CD4-positive, alpha-beta memory T cell (primary cell): ENCODE results near the gene RINL. TPM values are rescaled to one million over a fixed set of nuclear protein-coding genes. Genes with fewer than 3 reads are reported as not detected.
A peak's percentile ranks its signal among the peaks of the same experiment; 100 is the strongest.
"Not testable (repeated sequence)": the region's sequence is repeated elsewhere in the genome, so short reads cannot be mapped to it uniquely, and the experiment has no call there.

ENCODE experiments used
- CTCF ChIA-PET: fragments of 350-600 bp; sonication (Branson Sonifier 250); formaldehyde crosslinking; loops from one replicate; lab custom pipeline; 2021; ENCODE audit warnings: inconsistent platforms; ENCODE audit not compliant: partially characterized antibody; lab: Charles Lee
- POLR2A ChIA-PET: fragments of 350-600 bp; sonication (Branson Sonifier 250); formaldehyde crosslinking; loops from one replicate; lab custom pipeline; 2021; ENCODE audit not compliant: partially characterized antibody; lab: Charles Lee
- DNase-seq, 5 donors: peaks; one replicate each; pipeline versions ENCODE4 v3.0.0 to v3.0.0-alpha.2; 2020 to 2022; ENCODE audit warnings: mixed read lengths in 1 of 5
- H3K27ac ChIP-seq: one replicate; pipeline ENCODE4 v1.7.0; 2013; ENCODE audit warnings: low read depth, low read length
- H3K27me3 ChIP-seq: 2 replicates; pipeline ENCODE4 v1.7.0; 2013; ENCODE audit warnings: mild to moderate bottlenecking, low read length, moderate library complexity; ENCODE audit not compliant: insufficient read depth
- H3K36me3 ChIP-seq: 2 replicates; pipeline ENCODE4 v1.7.0; 2013; ENCODE audit warnings: mild to moderate bottlenecking, low read length, moderate library complexity; ENCODE audit not compliant: insufficient read depth
- H3K4me1 ChIP-seq: 2 replicates; pipeline ENCODE4 v1.7.0; 2013; ENCODE audit warnings: mild to moderate bottlenecking, low read length, moderate library complexity; ENCODE audit not compliant: insufficient read depth
- H3K4me3 ChIP-seq, 2 donors: one replicate each; pipeline ENCODE4 v1.7.0; 2013; ENCODE audit warnings: low read length in 2 of 2, mild to moderate bottlenecking in 1 of 2
- H3K9me3 ChIP-seq, 2 donors: one replicate each; pipeline ENCODE4 v1.7.0; 2013; ENCODE audit warnings: low read length in 2 of 2, control low read depth in 1 of 2; ENCODE audit not compliant: control insufficient read depth in 1 of 2
- H3K27ac Mint-ChIP-seq, 7 donors: one replicate each; pipeline ENCODE4 v1.8.0; 2020 to 2021; ENCODE audit warnings: mixed read lengths in 7 of 7, mild to moderate bottlenecking in 6 of 7, inconsistent platforms in 3 of 7, moderate library complexity in 3 of 7
- H3K27me3 Mint-ChIP-seq, 2 donors: one replicate each; pipeline ENCODE4 v1.8.0; 2020 to 2021; ENCODE audit warnings: mixed read lengths in 2 of 2
- H3K36me3 Mint-ChIP-seq, 2 donors: one replicate each; pipeline ENCODE4 v1.8.0; 2020 to 2021; ENCODE audit warnings: mixed read lengths in 2 of 2, inconsistent platforms in 1 of 2, mild to moderate bottlenecking in 1 of 2
- H3K4me1 Mint-ChIP-seq, 4 donors: one replicate each; pipeline ENCODE4 v1.8.0; 2020 to 2021; ENCODE audit warnings: mixed read lengths in 4 of 4, mild to moderate bottlenecking in 1 of 4
- H3K4me3 Mint-ChIP-seq, 8 donors: one replicate each; pipeline ENCODE4 v1.8.0; 2020 to 2021; ENCODE audit warnings: mixed read lengths in 8 of 8, mild to moderate bottlenecking in 7 of 8, moderate library complexity in 6 of 8, inconsistent platforms in 3 of 8
- H3K9me3 Mint-ChIP-seq, 8 donors: one replicate each; pipeline ENCODE4 v1.8.0; 2020 to 2021; ENCODE audit warnings: mixed read lengths in 8 of 8, mild to moderate bottlenecking in 5 of 8, inconsistent platforms in 3 of 8, moderate library complexity in 1 of 8
- intact Hi-C: fragments of 100-400 bp; cut with micrococcal nuclease; formaldehyde crosslinking; loops from one replicate; pipeline ENCODE4 v1.15.1; 2023
- polyA plus RNA-seq, 2 donors: library from polyadenylated mRNA; unstranded; fragments of 300-500 nt; fragmentation: Illumina TruSeq; gene quantifications; one replicate each; pipeline ENCODE4 v1.2.3, GENCODE V29; 2021
- total RNA-seq, 2 experiments: library from RNA; stranded (reverse); gene quantifications; one replicate each; pipeline ENCODE4 v1.2.3, GENCODE V29; 2021

Gene RINL
- total and polyA plus RNA-seq, 4 experiments from 2014 or later, result 20.9 to 65.9 (median 58.8) TPM

- ChIA-PET POLR2A (interaction anchor here (0.6 to 13.6 kb wide), 18 partner anchors 8 to 466 kb away, joined by 3 to 297 read pairs (median 6); partner anchors contain the start of genes ECH1, FAM98C, HNRNPL and MRPS12), CTCF (interaction anchor here (0.7 to 4.5 kb wide), 18 partner anchors 9 to 467 kb away, joined by 3 to 45 read pairs (median 7); partner anchors contain the start of genes ECH1, EIF3K, FAM98C and RINL)
- H3K27me3 ChIP-seq, result no peaks in the 10 kb centered on the region
- peak overlapping the region; percentile 66 for H3K27ac ChIP-seq
- no peaks in the 10 kb centered on the region for H3K36me3 ChIP-seq
- peak in 1 of 5 donors; percentile 17 for DNase-seq
- H3K36me3 Mint-ChIP-seq, result peaks cover 5 to 29% of the 10 kb centered on the region in 2 donors
- H3K4me3 Mint-ChIP-seq, result peak overlapping the region; percentile 88 to 94 (median 91)
- H3K4me1 ChIP-seq, result peaks cover 47% of the 10 kb centered on the region
- H3K27ac Mint-ChIP-seq, result peak overlapping the region; percentile 83 to 97 (median 94)
- H3K4me1 Mint-ChIP-seq, result peaks cover 29 to 60% (median 45%) of the 10 kb centered on the region in 4 donors
- no peaks in the 10 kb centered on the region for H3K27me3 Mint-ChIP-seq
- H3K4me3 ChIP-seq, result peak overlapping the region; percentile 28 to 60
- intact Hi-C loops, result loop anchor here (1.0 kb wide), 1 partner anchor 27 kb away; no protein-coding TSS in a partner anchor
- H3K9me3 ChIP-seq, result no peaks in the 10 kb centered on the region
- H3K9me3 Mint-ChIP-seq, result peaks cover 0 to 1% (median 0%) of the 10 kb centered on the region in 8 donors
Observed at GRCh38 chr19:38869160-38869835, 8.8 kb downstream of the RINL start.

GRCh38 chr19:38868551-38868950 lies 9.5 kb downstream of the RINL start:
- H3K4me3 ChIP-seq, result no peak overlapping the region
- H3K36me3 Mint-ChIP-seq, result peaks cover 5 to 29% of the 10 kb centered on the region in 2 donors
- H3K27me3 Mint-ChIP-seq, result no peaks in the 10 kb centered on the region

DNA sequence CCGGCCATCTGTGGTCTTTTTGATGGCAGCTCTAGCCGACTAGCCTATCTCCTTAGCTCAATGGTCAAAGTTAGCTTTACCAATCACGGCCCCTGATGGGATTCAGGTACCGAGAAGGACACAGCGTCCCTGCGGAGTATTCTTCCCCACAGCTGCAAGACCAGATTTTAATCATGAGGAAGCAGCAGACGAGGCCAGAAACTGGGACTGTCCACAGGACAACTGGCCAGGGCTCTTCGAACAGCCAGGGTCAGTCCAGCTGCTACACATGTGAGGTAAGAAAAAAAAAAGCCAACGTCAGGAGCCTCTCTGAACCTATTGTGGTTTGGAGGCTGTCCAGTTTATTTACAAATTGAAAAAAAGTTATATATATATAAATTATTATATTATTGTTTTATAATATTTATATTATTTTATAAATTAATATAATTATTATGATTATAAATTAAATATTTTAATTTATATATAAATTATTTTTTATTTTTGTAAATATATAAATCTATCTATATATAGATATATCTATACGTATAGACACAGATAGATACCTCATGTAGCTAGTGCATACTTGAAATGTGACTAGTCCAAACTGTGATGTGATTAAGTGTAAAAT lies 10.8 kb downstream of the RINL start:
- H3K4me3 ChIP-seq, result no peak overlapping the region
- Mint-ChIP-seq H3K4me3 (peak overlapping the region in 1 of 8 donors; percentile 49), H3K4me1 (peaks cover 28 to 69% (median 47%) of the 10 kb centered on the region in 4 donors), H3K27ac (no peak overlapping the region), H3K27me3 (no peaks in the 10 kb centered on the region), H3K36me3 (peaks cover 0 to 24% of the 10 kb centered on the region in 2 donors), H3K9me3 (peaks cover 0 to 1% (median 0%) of the 10 kb centered on the region in 8 donors)
- CTCF ChIA-PET, result interaction anchor here (0.6 to 4.7 kb wide), 9 partner anchors 14 to 1744 kb away, joined by 3 to 45 read pairs (median 4); partner anchors contain the start of gene FAM98C
- intact Hi-C loops, result no loop called here
- no peak for DNase-seq
- POLR2A ChIA-PET, result interaction anchor here (1.2 to 13.6 kb wide), 4 partner anchors 10 to 25 kb away, joined by 4 to 297 read pairs (median 24); partner anchors contain the start of genes HNRNPL and RINL
- H3K36me3 ChIP-seq, result no peaks in the 10 kb centered on the region
- no peak overlapping the region for H3K27ac ChIP-seq
- H3K27me3 ChIP-seq, result no peaks in the 10 kb centered on the region
- peaks cover 52% of the 10 kb centered on the region for H3K4me1 ChIP-seq
- no peaks in the 10 kb centered on the region for H3K9me3 ChIP-seq

More at GRCh38 chr19:38868551-38868950, 9.5 kb downstream of the RINL start:
- peaks cover 0 to 1% (median 0%) of the 10 kb centered on the region in 8 donors for H3K9me3 Mint-ChIP-seq
- no peak overlapping the region for H3K27ac ChIP-seq
- no peaks in the 10 kb centered on the region for H3K27me3 ChIP-seq
- intact Hi-C loops, result no loop called here
- peaks cover 49% of the 10 kb centered on the region for H3K4me1 ChIP-seq
- DNase-seq, result no peak
- H3K9me3 ChIP-seq, result no peaks in the 10 kb centered on the region
- ChIA-PET CTCF (interaction anchor here (0.6 to 4.5 kb wide), 14 partner anchors 8 to 106 kb away, joined by 3 to 45 read pairs (median 10); partner anchors contain the start of genes ECH1 and RINL), POLR2A (interaction anchor here (0.6 to 13.6 kb wide), 13 partner anchors 8 to 234 kb away, joined by 3 to 297 read pairs (median 7); partner anchors contain the start of genes HNRNPL, MRPS12, RINL and SARS2)
- H3K4me1 Mint-ChIP-seq, result peaks cover 30 to 62% (median 47%) of the 10 kb centered on the region in 4 donors
- peak overlapping the region; percentile 56 to 97 (median 83) for H3K27ac Mint-ChIP-seq
- peak overlapping the region; percentile 74 to 94 (median 91) for H3K4me3 Mint-ChIP-seq
- no peaks in the 10 kb centered on the region for H3K36me3 ChIP-seq

- H3K4me1 ChIP-seq, result peaks cover 33% of the 10 kb centered on the region
- no peak overlapping the region for H3K4me3 Mint-ChIP-seq
- no peaks in the 10 kb centered on the region for H3K9me3 ChIP-seq
- H3K27me3 Mint-ChIP-seq, result no peaks in the 10 kb centered on the region
- no peak overlapping the region for H3K27ac ChIP-seq
- intact Hi-C loops, result no loop called here
- no peaks in the 10 kb centered on the region for H3K36me3 ChIP-seq
- POLR2A ChIA-PET, result interaction anchor here (1.6 to 13.6 kb wide), 2 partner anchors 12 to 30 kb away, joined by 8 to 297 read pairs; partner anchors contain the start of gene HNRNPL
- H3K27ac Mint-ChIP-seq, result peak overlapping the region in 1 of 7 donors; percentile 4
- no peak overlapping the region for H3K4me3 ChIP-seq
- no peak for DNase-seq
- H3K4me1 Mint-ChIP-seq, result peaks cover 27 to 45% (median 35%) of the 10 kb centered on the region in 4 donors
- no peaks in the 10 kb centered on the region for H3K27me3 ChIP-seq
- H3K36me3 Mint-ChIP-seq, result peaks cover 0 to 11% of the 10 kb centered on the region in 2 donors
- peaks cover 0 to 1% (median 0%) of the 10 kb centered on the region in 8 donors for H3K9me3 Mint-ChIP-seq
- CTCF ChIA-PET, result interaction anchor here (0.9 to 4.7 kb wide), 6 partner anchors 9 to 460 kb away, joined by 4 to 22 read pairs (median 4); partner anchors contain the start of genes ECH1, FAM98C, MRPS12 and SARS2
Observed at GRCh38 chr19:38862321-38863059, 15.6 kb downstream of the RINL start.

DNA sequence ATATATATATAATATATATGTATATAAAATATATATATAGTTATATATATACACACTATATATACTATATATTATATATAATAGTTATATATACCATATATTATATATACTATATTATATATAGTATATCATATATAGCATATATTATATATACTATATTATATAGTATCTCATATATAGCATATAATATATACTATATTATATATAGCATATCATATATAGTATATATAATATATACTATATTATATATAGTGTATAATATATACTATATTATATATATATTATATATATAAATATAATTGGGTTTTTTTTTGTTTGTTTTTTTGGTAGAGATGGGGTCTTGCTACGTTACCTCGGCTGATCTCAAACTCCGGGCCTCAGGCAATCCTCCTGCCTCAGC lies 16.7 kb downstream of the RINL start:
- Mint-ChIP-seq H3K4me1 (peaks cover 30 to 56% (median 44%) of the 10 kb centered on the region in 4 donors), H3K27me3 (no peaks in the 10 kb centered on the region), H3K36me3 (peaks cover 0 to 11% of the 10 kb centered on the region in 2 donors), H3K9me3 (peaks cover 0 to 3% (median 0%) of the 10 kb centered on the region in 8 donors), H3K4me3 (no peak overlapping the region), H3K27ac (no peak overlapping the region)
- Histone ChIP-seq H3K27ac (no peak overlapping the region), H3K36me3 (no peaks in the 10 kb centered on the region), H3K4me1 (peaks cover 44% of the 10 kb centered on the region), H3K27me3 (no peaks in the 10 kb centered on the region), H3K9me3 (no peaks in the 10 kb centered on the region), H3K4me3 (no peak overlapping the region)
- intact Hi-C loops, result no loop called here
- ChIA-PET CTCF (interaction anchor here (0.8 to 1.8 kb wide), 4 partner anchors 8 to 131 kb away, joined by 3 to 6 read pairs (median 4); no protein-coding TSS in a partner anchor), POLR2A (interaction anchor here (0.8 to 13.6 kb wide), 2 partner anchors 8 to 11 kb away, joined by 3 to 297 read pairs; partner anchors contain the start of gene HNRNPL)
- no peak for DNase-seq

GRCh38 chr19:38859631-38860204 lies 18.4 kb downstream of the RINL start:
- Mint-ChIP-seq H3K4me1 (peaks cover 19 to 45% (median 32%) of the 10 kb centered on the region in 4 donors), H3K27ac (peak overlapping the region in 3 of 7 donors; percentile 32 to 84 (median 58)), H3K4me3 (peak overlapping the region in 1 of 8 donors; percentile 7)
- peaks cover 31% of the 10 kb centered on the region for H3K4me1 ChIP-seq
- POLR2A ChIA-PET, intact Hi-C loops, H3K4me3 ChIP-seq, H3K9me3 Mint-ChIP-seq, DNase-seq, H3K27ac ChIP-seq, H3K27me3 Mint-ChIP-seq, H3K9me3 ChIP-seq, H3K36me3 ChIP-seq, H3K36me3 Mint-ChIP-seq, H3K27me3 ChIP-seq: not testable (repeated sequence)
- CTCF ChIA-PET, result interaction anchor here (1.8 kb wide), 1 partner anchor 9 kb away, joined by 6 read pairs; no protein-coding TSS in a partner anchor
